Kidney tubule cell (primary cell): Measurements from ENCODE around the gene SLC25A28.
"Not testable (repeated sequence)": the region's sequence is repeated elsewhere in the genome, so short reads cannot be mapped to it uniquely, and the experiment has no call there.

Experiments used
- DNase-seq: peaks from one replicate; pipeline ENCODE4 v3.0.0-alpha.2; 2018; ENCODE audit warnings: low spot score

SLC25A28 gene

GRCh38 chr10:99628923-99629624 lies 8.8 kb upstream of the SLC25A28 start:
- no peak for DNase-seq

GRCh38 chr10:99625124-99625523 lies 4.9 kb upstream of the SLC25A28 start:
- DNase-seq: not testable (repeated sequence)

GRCh38 chr10:99623919-99624318 lies 3.7 kb upstream of the SLC25A28 start:
- no peak for DNase-seq

- DNase-seq: no peak
Observed at GRCh38 chr10:99621454-99622251, 1.4 kb upstream of the SLC25A28 start.

- peak; percentile 95 for DNase-seq
Observed at GRCh38 chr10:99620711-99621453, 643 bp upstream of the SLC25A28 start.

- peak; percentile 46 for DNase-seq
Observed at GRCh38 chr10:99619090-99619800, 994 bp downstream of the SLC25A28 start.

- no peak for DNase-seq
Observed at GRCh38 chr10:99617696-99618095, 2.5 kb downstream of the SLC25A28 start.

- no peak for DNase-seq
Observed at GRCh38 chr10:99615426-99615825, 4.8 kb downstream of the SLC25A28 start.

- peak; percentile 69 for DNase-seq
Observed at GRCh38 chr10:99612167-99612831, 7.9 kb downstream of the SLC25A28 start.

GRCh38 chr10:99611326-99611725 lies 8.9 kb downstream of the SLC25A28 start:
- no peak for DNase-seq

GRCh38 chr10:99610221-99610620 lies 10.0 kb downstream of the SLC25A28 start:
- DNase-seq: no peak

- no peak for DNase-seq
Observed at GRCh38 chr10:99609186-99609585, 11.1 kb downstream of the SLC25A28 start.

- no peak for DNase-seq
Observed at GRCh38 chr10:99605351-99605750, 14.9 kb downstream of the SLC25A28 start.

- DNase-seq: no peak
Observed at GRCh38 chr10:99604862-99605261, 15.4 kb downstream of the SLC25A28 start.

- DNase-seq: no peak
Observed at GRCh38 chr10:99598781-99599509, 21.3 kb downstream of the SLC25A28 start.

- DNase-seq: no peak
Observed at GRCh38 chr10:99598011-99598410, 22.2 kb downstream of the SLC25A28 start.

GRCh38 chr10:99596708-99597107 lies 23.5 kb downstream of the SLC25A28 start:
- not testable (repeated sequence) for DNase-seq

GRCh38 chr10:99595770-99596465 lies 24.3 kb downstream of the SLC25A28 start:
- DNase-seq: no peak

GRCh38 chr10:99595236-99595635 lies 25.0 kb downstream of the SLC25A28 start:
- no peak for DNase-seq

GRCh38 chr10:99593312-99593711 lies 26.9 kb downstream of the SLC25A28 start:
- peak; percentile 20 for DNase-seq
